ENCODE results near the gene PTPRA.

The PTPRA gene

GRCh38 chr20:2930538-2930937 lies 57.3 kb downstream of the PTPRA start:
- no peaks in the 10 kb centered on the region for H3K9me3 ChIP-seq (ENCODE audit: control insufficient read depth in 2 of 2, low read length in 2 of 2)
- peaks cover 3 to 4% of the 10 kb centered on the region in 2 donors for H3K36me3 ChIP-seq (ENCODE audit: control insufficient read depth in 2 of 2, insufficient read depth in 2 of 2, low read length in 2 of 2)
- H3K27ac ChIP-seq (ENCODE audit: low read length) = no peak overlapping the region
- H3K9ac ChIP-seq (ENCODE audit: low read length in 2 of 2) = no peak overlapping the region
- H3K27me3 ChIP-seq (ENCODE audit: control insufficient read depth in 1 of 2, insufficient read depth in 2 of 2, low read length in 2 of 2) = no peaks in the 10 kb centered on the region
- H3K4me1 ChIP-seq (ENCODE audit: control insufficient read depth, insufficient read depth, low read length) = no peaks in the 10 kb centered on the region
- H3K4me3 ChIP-seq (ENCODE audit: low read length in 2 of 2) = no peak overlapping the region

- Histone ChIP-seq H3K4me1 (ENCODE audit: control insufficient read depth, insufficient read depth, low read length) (no peaks in the 10 kb centered on the region), H3K9me3 (ENCODE audit: control insufficient read depth in 2 of 2, low read length in 2 of 2) (no peaks in the 10 kb centered on the region)
Observed at GRCh38 chr20:2932498-2932897, 59.2 kb downstream of the PTPRA start.

GRCh38 chr20:2937902-2938301 lies 64.6 kb downstream of the PTPRA start:
- Histone ChIP-seq H3K9ac (ENCODE audit: low read length in 2 of 2) (no peak overlapping the region), H3K4me3 (ENCODE audit: low read length in 2 of 2) (no peak overlapping the region), H3K36me3 (ENCODE audit: control insufficient read depth in 2 of 2, insufficient read depth in 2 of 2, low read length in 2 of 2) (no peaks in the 10 kb centered on the region), H3K9me3 (ENCODE audit: control insufficient read depth in 2 of 2, low read length in 2 of 2) (no peaks in the 10 kb centered on the region), H3K27me3 (ENCODE audit: control insufficient read depth in 1 of 2, insufficient read depth in 2 of 2, low read length in 2 of 2) (no peaks in the 10 kb centered on the region), H3K4me1 (ENCODE audit: control insufficient read depth, insufficient read depth, low read length) (no peaks in the 10 kb centered on the region), H3K27ac (ENCODE audit: low read length) (no peak overlapping the region)

More at GRCh38 chr20:2932498-2932897, 59.2 kb downstream of the PTPRA start:
- no peak overlapping the region for H3K27ac ChIP-seq (ENCODE audit: low read length)
- no peaks in the 10 kb centered on the region for H3K27me3 ChIP-seq (ENCODE audit: control insufficient read depth in 1 of 2, insufficient read depth in 2 of 2, low read length in 2 of 2)
- no peak overlapping the region for H3K9ac ChIP-seq (ENCODE audit: low read length in 2 of 2)
- H3K36me3 ChIP-seq (ENCODE audit: control insufficient read depth in 2 of 2, insufficient read depth in 2 of 2, low read length in 2 of 2) = peaks cover under 1 to 4% of the 10 kb centered on the region in 2 donors
- no peak overlapping the region for H3K4me3 ChIP-seq (ENCODE audit: low read length in 2 of 2)

DNA sequence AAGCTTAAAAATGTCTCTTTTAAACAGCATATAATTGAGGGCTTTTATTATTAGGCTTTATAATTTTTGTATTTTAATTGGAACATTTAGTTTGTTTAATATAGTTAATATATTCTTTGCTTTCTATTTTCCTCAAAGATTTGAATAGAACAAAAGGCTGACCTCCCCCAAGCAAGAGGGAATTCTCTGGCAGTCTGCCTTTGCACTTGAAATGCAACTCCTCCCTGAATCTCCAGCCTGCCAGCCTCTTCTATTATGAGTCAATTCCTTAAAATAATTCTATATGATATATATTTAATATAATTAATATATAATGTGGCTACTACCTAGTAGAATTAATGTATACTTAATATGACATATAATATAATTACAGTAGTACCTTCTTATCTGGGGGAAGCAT lies 69.2 kb downstream of the PTPRA start:
- no peak overlapping the region for H3K9ac ChIP-seq (ENCODE audit: low read length in 2 of 2)
- H3K4me3 ChIP-seq (ENCODE audit: low read length in 2 of 2) = no peak overlapping the region
- H3K36me3 ChIP-seq (ENCODE audit: control insufficient read depth in 2 of 2, insufficient read depth in 2 of 2, low read length in 2 of 2) = no peaks in the 10 kb centered on the region
- H3K27me3 ChIP-seq (ENCODE audit: control insufficient read depth in 1 of 2, insufficient read depth in 2 of 2, low read length in 2 of 2) = no peaks in the 10 kb centered on the region
- no peaks in the 10 kb centered on the region for H3K4me1 ChIP-seq (ENCODE audit: control insufficient read depth, insufficient read depth, low read length)
- H3K27ac ChIP-seq (ENCODE audit: low read length) = no peak overlapping the region
- H3K9me3 ChIP-seq (ENCODE audit: control insufficient read depth in 2 of 2, low read length in 2 of 2) = no peaks in the 10 kb centered on the region

DNA sequence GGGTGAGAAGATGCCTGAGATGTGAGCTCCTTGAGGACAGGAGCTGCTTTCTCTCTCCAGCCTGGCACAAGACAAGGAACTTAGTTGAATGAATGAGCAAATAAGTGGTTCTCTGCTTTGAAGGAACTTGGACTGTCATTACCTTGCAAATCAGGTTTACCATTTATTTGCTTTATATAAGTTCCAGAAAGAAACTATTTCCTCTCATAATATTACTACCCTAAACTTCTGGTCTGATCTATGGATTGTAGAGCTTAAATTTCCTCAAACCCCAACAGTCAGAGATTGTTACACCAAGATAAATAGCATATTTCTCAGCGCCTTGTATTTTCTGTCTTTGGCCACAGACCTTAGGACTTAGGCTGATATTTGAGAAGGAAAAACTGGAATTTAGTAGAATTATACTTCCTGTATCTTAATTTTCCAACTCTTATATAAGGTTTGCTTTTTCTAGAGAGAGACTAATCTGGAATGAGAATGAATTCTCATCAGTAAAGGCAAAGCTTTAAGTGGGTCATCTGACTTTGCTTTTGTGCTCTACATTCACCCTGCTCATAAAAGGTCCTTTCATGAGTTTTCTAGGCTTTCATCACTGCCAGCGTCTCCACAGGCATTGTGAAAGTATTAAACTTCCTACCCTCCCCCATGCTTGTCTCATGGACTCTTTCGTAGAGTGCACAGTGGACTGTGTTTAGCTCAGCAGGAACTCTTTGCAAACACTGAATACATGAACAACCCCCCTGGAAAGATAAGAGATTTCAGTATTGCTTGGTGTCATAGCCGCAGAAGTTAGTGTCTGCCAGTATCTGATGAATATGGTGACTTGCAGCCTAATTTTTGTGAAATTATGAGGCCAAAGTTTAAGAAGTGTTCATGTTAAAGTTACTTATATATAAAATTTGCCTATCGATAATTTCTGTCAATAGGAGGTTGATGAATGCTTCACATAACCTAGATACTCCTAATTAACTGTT lies 74.0 kb downstream of the PTPRA start:
- H3K9ac ChIP-seq (ENCODE audit: low read length in 2 of 2) = no peak overlapping the region
- H3K4me1 ChIP-seq (ENCODE audit: control insufficient read depth, insufficient read depth, low read length) = no peaks in the 10 kb centered on the region
- H3K27ac ChIP-seq (ENCODE audit: low read length) = no peak overlapping the region
- H3K36me3 ChIP-seq (ENCODE audit: control insufficient read depth in 2 of 2, insufficient read depth in 2 of 2, low read length in 2 of 2) = peaks cover 3 to 10% of the 10 kb centered on the region in 2 donors
- no peaks in the 10 kb centered on the region for H3K27me3 ChIP-seq (ENCODE audit: control insufficient read depth in 1 of 2, insufficient read depth in 2 of 2, low read length in 2 of 2)
- no peak overlapping the region for H3K4me3 ChIP-seq (ENCODE audit: low read length in 2 of 2)
- H3K9me3 ChIP-seq (ENCODE audit: control insufficient read depth in 2 of 2, low read length in 2 of 2) = no peaks in the 10 kb centered on the region

DNA sequence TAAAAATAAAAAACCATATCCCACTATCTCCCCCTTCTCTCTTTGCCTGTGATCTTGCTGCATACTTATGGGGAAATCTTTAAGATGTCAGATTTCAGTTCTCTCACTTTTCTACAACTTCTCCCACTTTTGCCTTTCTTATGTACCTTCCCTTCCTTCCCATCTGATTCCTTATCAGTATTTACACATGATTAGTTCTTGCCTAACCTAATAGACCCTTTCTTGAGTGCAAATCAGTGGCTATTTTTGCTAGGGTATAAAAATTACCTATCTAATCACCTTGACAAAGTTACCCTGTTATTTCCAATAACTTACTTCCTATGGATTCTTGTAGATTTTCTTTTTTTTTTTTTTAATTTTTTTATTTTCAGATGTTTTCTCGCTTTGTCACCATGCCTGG lies 75.7 kb downstream of the PTPRA start:
- H3K27ac ChIP-seq (ENCODE audit: low read length) = no peak overlapping the region
- no peaks in the 10 kb centered on the region for H3K27me3 ChIP-seq (ENCODE audit: control insufficient read depth in 1 of 2, insufficient read depth in 2 of 2, low read length in 2 of 2)
- no peak overlapping the region for H3K4me3 ChIP-seq (ENCODE audit: low read length in 2 of 2)
- H3K36me3 ChIP-seq (ENCODE audit: control insufficient read depth in 2 of 2, insufficient read depth in 2 of 2, low read length in 2 of 2) = peaks cover 3 to 10% of the 10 kb centered on the region in 2 donors
- no peaks in the 10 kb centered on the region for H3K9me3 ChIP-seq (ENCODE audit: control insufficient read depth in 2 of 2, low read length in 2 of 2)
- no peak overlapping the region for H3K9ac ChIP-seq (ENCODE audit: low read length in 2 of 2)
- H3K4me1 ChIP-seq (ENCODE audit: control insufficient read depth, insufficient read depth, low read length) = no peaks in the 10 kb centered on the region

GRCh38 chr20:2952766-2953165 lies 79.5 kb downstream of the PTPRA start:
- Histone ChIP-seq H3K27ac (ENCODE audit: low read length) (no peak overlapping the region), H3K4me1 (ENCODE audit: control insufficient read depth, insufficient read depth, low read length) (no peaks in the 10 kb centered on the region), H3K36me3 (ENCODE audit: control insufficient read depth in 2 of 2, insufficient read depth in 2 of 2, low read length in 2 of 2) (peaks cover 7 to 14% of the 10 kb centered on the region in 2 donors), H3K4me3 (ENCODE audit: low read length in 2 of 2) (no peak overlapping the region), H3K9ac (ENCODE audit: low read length in 2 of 2) (no peak overlapping the region), H3K9me3 (ENCODE audit: control insufficient read depth in 2 of 2, low read length in 2 of 2) (no peaks in the 10 kb centered on the region), H3K27me3 (ENCODE audit: control insufficient read depth in 1 of 2, insufficient read depth in 2 of 2, low read length in 2 of 2) (no peaks in the 10 kb centered on the region)

DNA sequence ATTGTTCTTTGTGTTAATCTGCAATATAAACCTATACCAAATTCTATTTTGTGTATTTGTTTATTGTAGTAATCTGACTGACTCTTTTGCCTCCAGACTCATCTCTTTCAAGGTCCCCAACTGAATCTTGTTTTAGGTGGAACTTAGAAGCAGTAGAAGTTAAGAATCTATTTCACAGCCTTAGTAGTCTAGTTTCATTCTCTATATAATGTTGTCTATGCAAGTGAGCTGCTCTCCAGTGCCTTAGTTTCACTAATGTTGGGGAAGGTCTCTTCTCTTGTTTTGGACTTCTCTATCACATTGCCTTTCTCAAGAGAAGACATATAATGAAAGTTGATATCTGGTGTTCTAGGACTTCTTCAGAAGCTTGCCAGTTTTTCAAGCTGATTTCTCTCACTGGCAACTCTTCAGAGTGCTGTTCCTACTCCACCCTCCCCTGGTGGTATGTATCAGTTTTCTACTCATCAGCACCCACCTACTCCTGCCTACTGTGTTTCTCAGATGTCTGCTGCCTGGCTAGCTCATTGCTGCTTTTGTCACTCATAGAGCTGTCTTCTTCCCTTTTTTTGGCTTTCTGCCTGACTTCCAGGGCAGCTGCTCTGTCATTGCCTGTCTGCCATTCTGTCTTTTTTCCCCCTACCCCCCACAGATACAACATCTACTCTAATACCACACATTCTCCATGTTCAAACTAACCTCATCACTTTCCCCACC lies 82.1 kb downstream of the PTPRA start:
- Histone ChIP-seq H3K36me3 (ENCODE audit: control insufficient read depth in 2 of 2, insufficient read depth in 2 of 2, low read length in 2 of 2) (peaks cover 7 to 11% of the 10 kb centered on the region in 2 donors), H3K4me3 (ENCODE audit: low read length in 2 of 2) (no peak overlapping the region), H3K9me3 (ENCODE audit: control insufficient read depth in 2 of 2, low read length in 2 of 2) (no peaks in the 10 kb centered on the region), H3K9ac (ENCODE audit: low read length in 2 of 2) (no peak overlapping the region), H3K4me1 (ENCODE audit: control insufficient read depth, insufficient read depth, low read length) (no peaks in the 10 kb centered on the region), H3K27ac (ENCODE audit: low read length) (no peak overlapping the region), H3K27me3 (ENCODE audit: control insufficient read depth in 1 of 2, insufficient read depth in 2 of 2, low read length in 2 of 2) (no peaks in the 10 kb centered on the region)

- H3K4me3 ChIP-seq (ENCODE audit: low read length in 2 of 2) = no peak overlapping the region
- no peak overlapping the region for H3K9ac ChIP-seq (ENCODE audit: low read length in 2 of 2)
- no peaks in the 10 kb centered on the region for H3K4me1 ChIP-seq (ENCODE audit: control insufficient read depth, insufficient read depth, low read length)
- H3K36me3 ChIP-seq (ENCODE audit: control insufficient read depth in 2 of 2, insufficient read depth in 2 of 2, low read length in 2 of 2) = peaks cover 4 to 6% of the 10 kb centered on the region in 2 donors
- no peaks in the 10 kb centered on the region for H3K27me3 ChIP-seq (ENCODE audit: control insufficient read depth in 1 of 2, insufficient read depth in 2 of 2, low read length in 2 of 2)
- H3K9me3 ChIP-seq (ENCODE audit: control insufficient read depth in 2 of 2, low read length in 2 of 2) = no peaks in the 10 kb centered on the region
- H3K27ac ChIP-seq (ENCODE audit: low read length) = no peak overlapping the region
Observed at GRCh38 chr20:2956480-2956879, 83.2 kb downstream of the PTPRA start.

DNA sequence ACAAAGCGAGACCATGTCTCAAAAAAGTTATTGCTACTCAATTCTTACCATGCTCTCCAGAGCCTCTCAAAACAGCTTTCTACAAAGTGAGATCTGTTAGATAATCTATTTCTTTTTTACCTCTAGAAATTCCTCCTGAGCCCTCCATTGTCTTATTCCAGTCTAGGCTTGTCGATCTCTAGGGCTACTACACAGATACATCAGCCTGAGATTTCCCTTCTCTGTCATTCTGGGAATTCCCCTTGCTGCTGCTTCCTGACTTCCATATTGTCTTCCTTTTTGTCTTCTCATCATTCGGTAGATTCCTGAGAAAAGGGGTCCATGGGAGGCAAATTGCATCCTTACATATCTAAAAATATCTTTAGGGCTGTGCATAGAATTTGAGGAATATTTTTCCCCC lies 94.6 kb downstream of the PTPRA start:
- Histone ChIP-seq H3K4me3 (ENCODE audit: low read length in 2 of 2) (no peak overlapping the region), H3K4me1 (ENCODE audit: control insufficient read depth, insufficient read depth, low read length) (no peaks in the 10 kb centered on the region), H3K36me3 (ENCODE audit: control insufficient read depth in 2 of 2, insufficient read depth in 2 of 2, low read length in 2 of 2) (peaks cover 16 to 18% of the 10 kb centered on the region in 2 donors)

More for the DNA sequence above, 94.6 kb downstream of the PTPRA start:
- no peak overlapping the region for H3K27ac ChIP-seq (ENCODE audit: low read length)
- no peaks in the 10 kb centered on the region for H3K9me3 ChIP-seq (ENCODE audit: control insufficient read depth in 2 of 2, low read length in 2 of 2)
- H3K27me3 ChIP-seq (ENCODE audit: control insufficient read depth in 1 of 2, insufficient read depth in 2 of 2, low read length in 2 of 2) = no peaks in the 10 kb centered on the region
- H3K9ac ChIP-seq (ENCODE audit: low read length in 2 of 2) = no peak overlapping the region

Data from stomach smooth muscle (tissue), 2 donors.